ENCODE data around the gene MANBA. TPM values are rescaled to one million over a fixed set of nuclear protein-coding genes. Genes with fewer than 3 reads are reported as not detected.

Gene MANBA
- polyA plus RNA-seq, 1 donor: 25.3 TPM

DNA sequence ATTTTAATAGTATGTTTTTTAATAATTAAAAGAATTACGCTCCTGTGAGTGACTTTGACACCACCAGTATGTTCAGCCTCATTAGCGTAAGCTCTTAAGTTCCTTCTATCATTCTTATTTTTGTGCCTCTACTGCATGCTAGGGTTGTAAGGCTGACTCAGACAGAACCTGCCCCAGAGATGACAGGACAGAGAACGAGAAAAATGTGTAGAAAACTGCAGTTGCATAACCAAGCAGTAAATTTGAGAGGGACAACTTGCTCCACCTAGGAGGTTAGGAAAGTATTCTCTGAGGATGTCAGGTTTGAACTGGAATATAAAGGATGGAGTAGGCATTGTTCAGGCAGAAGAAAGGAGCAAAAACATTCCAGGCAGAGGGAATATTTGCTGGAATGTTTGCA, 160.9 kb downstream of the MANBA start:
- Histone ChIP-seq H3K9me3 (ENCODE audit: control insufficient read depth, low read depth, low read length) (no peaks in the 10 kb centered on the region), H3K4me1 (ENCODE audit: control insufficient read depth, insufficient read depth, low read length) (no peaks in the 10 kb centered on the region), H3K4me3 (ENCODE audit: low read length) (no peak overlapping the region), H3K27ac (ENCODE audit: low read length) (no peak overlapping the region), H3K36me3 (ENCODE audit: control insufficient read depth, insufficient read depth, low read length) (peaks cover 65% of the 10 kb centered on the region), H3K27me3 (ENCODE audit: control insufficient read depth, insufficient read depth, low read length) (no peaks in the 10 kb centered on the region)
- no CpG with 5 or more reads among the region's 3 CpGs for WGBS (ENCODE audit: insufficient coverage, low lambda C conversion rate)
- no peak for DNase-seq

GRCh38 chr4:102599455-102599854, 161.3 kb downstream of the MANBA start:
- Histone ChIP-seq H3K36me3 (ENCODE audit: control insufficient read depth, insufficient read depth, low read length) (peaks cover 68% of the 10 kb centered on the region), H3K27ac (ENCODE audit: low read length) (no peak overlapping the region), H3K4me3 (ENCODE audit: low read length) (no peak overlapping the region), H3K9me3 (ENCODE audit: control insufficient read depth, low read depth, low read length) (no peaks in the 10 kb centered on the region), H3K27me3 (ENCODE audit: control insufficient read depth, insufficient read depth, low read length) (no peaks in the 10 kb centered on the region), H3K4me1 (ENCODE audit: control insufficient read depth, insufficient read depth, low read length) (no peaks in the 10 kb centered on the region)
- no CpG with 5 or more reads among the region's 4 CpGs for WGBS (ENCODE audit: insufficient coverage, low lambda C conversion rate)
- DNase-seq: no peak

GRCh38 chr4:102598762-102599374, 161.9 kb downstream of the MANBA start:
- H3K4me3 ChIP-seq (ENCODE audit: low read length): no peak overlapping the region
- H3K4me1 ChIP-seq (ENCODE audit: control insufficient read depth, insufficient read depth, low read length): no peaks in the 10 kb centered on the region
- no peak for DNase-seq
- no peaks in the 10 kb centered on the region for H3K27me3 ChIP-seq (ENCODE audit: control insufficient read depth, insufficient read depth, low read length)
- peaks cover 68% of the 10 kb centered on the region for H3K36me3 ChIP-seq (ENCODE audit: control insufficient read depth, insufficient read depth, low read length)
- no CpG with 5 or more reads among the region's 6 CpGs for WGBS (ENCODE audit: insufficient coverage, low lambda C conversion rate)
- H3K9me3 ChIP-seq (ENCODE audit: control insufficient read depth, low read depth, low read length): no peaks in the 10 kb centered on the region
- H3K27ac ChIP-seq (ENCODE audit: low read length): no peak overlapping the region

- Histone ChIP-seq H3K9me3 (ENCODE audit: control insufficient read depth, low read depth, low read length) (no peaks in the 10 kb centered on the region), H3K27ac (ENCODE audit: low read length) (no peak overlapping the region), H3K36me3 (ENCODE audit: control insufficient read depth, insufficient read depth, low read length) (peaks cover 67% of the 10 kb centered on the region), H3K4me3 (ENCODE audit: low read length) (no peak overlapping the region), H3K4me1 (ENCODE audit: control insufficient read depth, insufficient read depth, low read length) (no peaks in the 10 kb centered on the region), H3K27me3 (ENCODE audit: control insufficient read depth, insufficient read depth, low read length) (no peaks in the 10 kb centered on the region)
- no CpG with 5 or more reads among the region's 1 CpG for WGBS (ENCODE audit: insufficient coverage, low lambda C conversion rate)
- no peak for DNase-seq
Measured at GRCh38 chr4:102598086-102598761, 162.5 kb downstream of the MANBA start.

DNA sequence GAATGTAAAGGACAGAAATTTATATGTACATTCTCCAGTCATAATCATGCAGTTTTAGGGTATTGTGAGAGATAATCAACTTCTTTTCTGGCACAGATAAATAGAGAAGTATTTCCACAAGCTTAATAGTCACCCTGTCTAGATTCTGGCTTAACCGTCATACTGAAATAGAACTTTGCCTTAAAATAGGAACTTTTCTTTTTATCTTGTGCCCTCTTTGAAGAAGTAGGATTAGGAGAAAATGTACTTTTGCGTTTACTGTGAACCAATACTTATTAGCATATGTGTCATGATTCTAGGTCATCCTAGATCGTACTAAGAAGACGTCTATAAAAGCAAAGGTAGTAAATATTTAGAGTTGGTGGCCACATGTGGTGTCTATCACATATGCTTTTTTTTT, 164.2 kb downstream of the MANBA start:
- no peak for DNase-seq
- H3K9me3 ChIP-seq (ENCODE audit: control insufficient read depth, low read depth, low read length): no peaks in the 10 kb centered on the region
- no peaks in the 10 kb centered on the region for H3K27me3 ChIP-seq (ENCODE audit: control insufficient read depth, insufficient read depth, low read length)
- 90% methylated on average over 1 of the region's 4 CpGs for WGBS (ENCODE audit: insufficient coverage, low lambda C conversion rate)
- H3K36me3 ChIP-seq (ENCODE audit: control insufficient read depth, insufficient read depth, low read length): peaks cover 59% of the 10 kb centered on the region
- no peak overlapping the region for H3K27ac ChIP-seq (ENCODE audit: low read length)
- no peak overlapping the region for H3K4me3 ChIP-seq (ENCODE audit: low read length)
- no peaks in the 10 kb centered on the region for H3K4me1 ChIP-seq (ENCODE audit: control insufficient read depth, insufficient read depth, low read length)

GRCh38 chr4:102594000-102594399, 166.8 kb downstream of the MANBA start:
- no peaks in the 10 kb centered on the region for H3K9me3 ChIP-seq (ENCODE audit: control insufficient read depth, low read depth, low read length)
- H3K36me3 ChIP-seq (ENCODE audit: control insufficient read depth, insufficient read depth, low read length): peaks cover 56% of the 10 kb centered on the region
- H3K4me1 ChIP-seq (ENCODE audit: control insufficient read depth, insufficient read depth, low read length): no peaks in the 10 kb centered on the region
- H3K27me3 ChIP-seq (ENCODE audit: control insufficient read depth, insufficient read depth, low read length): no peaks in the 10 kb centered on the region
- H3K27ac ChIP-seq (ENCODE audit: low read length): no peak overlapping the region
- DNase-seq: no peak
- 50% methylated on average over 2 of the region's 2 CpGs for WGBS (ENCODE audit: insufficient coverage, low lambda C conversion rate)
- no peak overlapping the region for H3K4me3 ChIP-seq (ENCODE audit: low read length)

GRCh38 chr4:102593147-102593546, 167.6 kb downstream of the MANBA start:
- Histone ChIP-seq H3K36me3 (ENCODE audit: control insufficient read depth, insufficient read depth, low read length) (peaks cover 50% of the 10 kb centered on the region), H3K4me1 (ENCODE audit: control insufficient read depth, insufficient read depth, low read length) (no peaks in the 10 kb centered on the region), H3K27ac (ENCODE audit: low read length) (no peak overlapping the region), H3K27me3 (ENCODE audit: control insufficient read depth, insufficient read depth, low read length) (no peaks in the 10 kb centered on the region), H3K4me3 (ENCODE audit: low read length) (no peak overlapping the region), H3K9me3 (ENCODE audit: control insufficient read depth, low read depth, low read length) (no peaks in the 10 kb centered on the region)
- 95% methylated on average over 7 of the region's 7 CpGs for WGBS (ENCODE audit: insufficient coverage, low lambda C conversion rate)
- DNase-seq: no peak

- Histone ChIP-seq H3K4me3 (ENCODE audit: low read length) (no peak overlapping the region), H3K27ac (ENCODE audit: low read length) (no peak overlapping the region), H3K4me1 (ENCODE audit: control insufficient read depth, insufficient read depth, low read length) (no peaks in the 10 kb centered on the region), H3K9me3 (ENCODE audit: control insufficient read depth, low read depth, low read length) (no peaks in the 10 kb centered on the region), H3K27me3 (ENCODE audit: control insufficient read depth, insufficient read depth, low read length) (no peaks in the 10 kb centered on the region), H3K36me3 (ENCODE audit: control insufficient read depth, insufficient read depth, low read length) (peaks cover 42% of the 10 kb centered on the region)
- no peak for DNase-seq
Measured at GRCh38 chr4:102592256-102592655, 168.5 kb downstream of the MANBA start.

GRCh38 chr4:102589743-102590142, 171.0 kb downstream of the MANBA start:
- WGBS (ENCODE audit: insufficient coverage, low lambda C conversion rate): 67% methylated on average over 3 of the region's 3 CpGs
- H3K36me3 ChIP-seq (ENCODE audit: control insufficient read depth, insufficient read depth, low read length): peaks cover 46% of the 10 kb centered on the region

GRCh38 chr4:102586644-102587021, 174.1 kb downstream of the MANBA start:
- Histone ChIP-seq H3K36me3 (ENCODE audit: control insufficient read depth, insufficient read depth, low read length) (peaks cover 55% of the 10 kb centered on the region), H3K4me1 (ENCODE audit: control insufficient read depth, insufficient read depth, low read length) (no peaks in the 10 kb centered on the region), H3K9me3 (ENCODE audit: control insufficient read depth, low read depth, low read length) (no peaks in the 10 kb centered on the region), H3K27ac (ENCODE audit: low read length) (no peak overlapping the region), H3K4me3 (ENCODE audit: low read length) (no peak overlapping the region), H3K27me3 (ENCODE audit: control insufficient read depth, insufficient read depth, low read length) (no peaks in the 10 kb centered on the region)
- no peak for DNase-seq
- no CpG with 5 or more reads among the region's 4 CpGs for WGBS (ENCODE audit: insufficient coverage, low lambda C conversion rate)

More at GRCh38 chr4:102589743-102590142, 171.0 kb downstream of the MANBA start:
- no peak overlapping the region for H3K4me3 ChIP-seq (ENCODE audit: low read length)
- H3K27ac ChIP-seq (ENCODE audit: low read length): no peak overlapping the region
- H3K4me1 ChIP-seq (ENCODE audit: control insufficient read depth, insufficient read depth, low read length): no peaks in the 10 kb centered on the region
- no peaks in the 10 kb centered on the region for H3K9me3 ChIP-seq (ENCODE audit: control insufficient read depth, low read depth, low read length)
- DNase-seq: no peak
- H3K27me3 ChIP-seq (ENCODE audit: control insufficient read depth, insufficient read depth, low read length): no peaks in the 10 kb centered on the region
